Measurements from ENCODE around the gene PALM.

The PALM gene

GRCh38 chr19:771332-771785 lies 62.6 kb downstream of the PALM start:
- H3K27ac ChIP-seq (ENCODE audit: low read length), result no peak overlapping the region
- no peaks in the 10 kb centered on the region for H3K27me3 ChIP-seq (ENCODE audit: control insufficient read depth, insufficient read depth, low read length)
- no peaks in the 10 kb centered on the region for H3K36me3 ChIP-seq (ENCODE audit: control insufficient read depth, insufficient read depth, low read length)
- H3K4me1 ChIP-seq (ENCODE audit: control insufficient read depth, insufficient read depth, low read length), result no peaks in the 10 kb centered on the region
- H3K4me3 ChIP-seq (ENCODE audit: low read length), result no peak overlapping the region
- no peaks in the 10 kb centered on the region for H3K9me3 ChIP-seq (ENCODE audit: control insufficient read depth, insufficient read depth, low read length)
- DNase-seq (ENCODE audit: low read depth, low spot score), result no peak
- no CpG with 5 or more reads among the region's 6 CpGs for WGBS (ENCODE audit: insufficient coverage, insufficient read length)

- H3K4me3 ChIP-seq (ENCODE audit: low read length), result no peak overlapping the region
- H3K27me3 ChIP-seq (ENCODE audit: control insufficient read depth, insufficient read depth, low read length), result no peaks in the 10 kb centered on the region
- H3K4me1 ChIP-seq (ENCODE audit: control insufficient read depth, insufficient read depth, low read length), result no peaks in the 10 kb centered on the region
- H3K27ac ChIP-seq (ENCODE audit: low read length), result no peak overlapping the region
- H3K36me3 ChIP-seq (ENCODE audit: control insufficient read depth, insufficient read depth, low read length), result no peaks in the 10 kb centered on the region
- DNase-seq (ENCODE audit: low read depth, low spot score), result no peak
- no peaks in the 10 kb centered on the region for H3K9me3 ChIP-seq (ENCODE audit: control insufficient read depth, insufficient read depth, low read length)
- WGBS (ENCODE audit: insufficient coverage, insufficient read length), result no CpG with 5 or more reads among the region's 5 CpGs
Measured at GRCh38 chr19:772063-772462, 63.3 kb downstream of the PALM start.

GRCh38 chr19:772730-773436 lies 64.1 kb downstream of the PALM start:
- no peak for DNase-seq (ENCODE audit: low read depth, low spot score)
- no CpG with 5 or more reads among the region's 18 CpGs for WGBS (ENCODE audit: insufficient coverage, insufficient read length)
- Histone ChIP-seq H3K27ac (ENCODE audit: low read length) (no peak overlapping the region), H3K4me3 (ENCODE audit: low read length) (no peak overlapping the region), H3K36me3 (ENCODE audit: control insufficient read depth, insufficient read depth, low read length) (no peaks in the 10 kb centered on the region), H3K9me3 (ENCODE audit: control insufficient read depth, insufficient read depth, low read length) (no peaks in the 10 kb centered on the region), H3K27me3 (ENCODE audit: control insufficient read depth, insufficient read depth, low read length) (no peaks in the 10 kb centered on the region), H3K4me1 (ENCODE audit: control insufficient read depth, insufficient read depth, low read length) (no peaks in the 10 kb centered on the region)

- Histone ChIP-seq H3K36me3 (ENCODE audit: control insufficient read depth, insufficient read depth, low read length) (no peaks in the 10 kb centered on the region), H3K4me3 (ENCODE audit: low read length) (no peak overlapping the region), H3K27ac (ENCODE audit: low read length) (no peak overlapping the region), H3K4me1 (ENCODE audit: control insufficient read depth, insufficient read depth, low read length) (no peaks in the 10 kb centered on the region), H3K9me3 (ENCODE audit: control insufficient read depth, insufficient read depth, low read length) (no peaks in the 10 kb centered on the region), H3K27me3 (ENCODE audit: control insufficient read depth, insufficient read depth, low read length) (no peaks in the 10 kb centered on the region)
- WGBS (ENCODE audit: insufficient coverage, insufficient read length), result no CpG with 5 or more reads among the region's 18 CpGs
- DNase-seq (ENCODE audit: low read depth, low spot score), result no peak
Measured at GRCh38 chr19:776549-776948, 67.8 kb downstream of the PALM start.

DNA sequence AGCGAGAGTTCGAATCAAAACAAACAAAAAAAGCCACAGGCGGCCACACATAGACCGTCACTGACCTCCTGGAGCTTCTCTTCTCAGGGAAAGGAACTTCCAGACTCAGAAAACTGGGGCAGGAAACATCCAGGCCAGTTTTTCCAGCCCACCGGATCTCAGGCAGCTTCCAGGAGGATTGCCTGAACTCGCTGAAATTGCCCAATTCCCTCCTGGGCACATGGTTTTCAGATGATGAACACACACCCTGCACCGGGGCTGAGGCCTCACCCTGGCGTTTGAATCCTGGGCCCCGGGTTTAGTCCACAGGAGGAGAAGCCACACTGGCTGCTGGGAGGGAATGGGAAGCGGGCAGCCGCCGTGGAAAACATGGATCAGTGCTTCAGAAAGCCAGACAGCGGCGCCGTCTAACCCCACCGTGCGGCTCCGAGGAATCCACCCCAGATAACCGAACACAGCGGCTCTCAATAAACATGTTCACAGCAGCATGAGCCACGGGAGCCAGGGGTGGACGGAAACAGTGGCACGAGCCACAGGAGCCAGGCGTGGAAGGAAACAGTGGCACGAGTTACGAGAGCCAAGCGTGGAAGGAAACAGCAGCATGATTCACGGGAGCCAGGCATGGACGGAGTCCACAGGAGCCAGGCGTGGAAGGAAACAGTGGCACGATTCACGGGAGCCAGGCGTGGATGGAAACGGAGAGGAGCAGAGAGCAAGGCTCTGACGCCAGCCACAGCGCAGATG lies 70.3 kb downstream of the PALM start:
- Histone ChIP-seq H3K36me3 (ENCODE audit: control insufficient read depth, insufficient read depth, low read length) (no peaks in the 10 kb centered on the region), H3K4me3 (ENCODE audit: low read length) (no peak overlapping the region), H3K9me3 (ENCODE audit: control insufficient read depth, insufficient read depth, low read length) (no peaks in the 10 kb centered on the region), H3K4me1 (ENCODE audit: control insufficient read depth, insufficient read depth, low read length) (peaks cover 5% of the 10 kb centered on the region), H3K27me3 (ENCODE audit: control insufficient read depth, insufficient read depth, low read length) (no peaks in the 10 kb centered on the region), H3K27ac (ENCODE audit: low read length) (no peak overlapping the region)
- DNase-seq (ENCODE audit: low read depth, low spot score), result no peak
- WGBS (ENCODE audit: insufficient coverage, insufficient read length), result no CpG with 5 or more reads among the region's 36 CpGs

- no peak for DNase-seq (ENCODE audit: low read depth, low spot score)
- H3K4me1 ChIP-seq (ENCODE audit: control insufficient read depth, insufficient read depth, low read length), result peaks cover 5% of the 10 kb centered on the region
- H3K36me3 ChIP-seq (ENCODE audit: control insufficient read depth, insufficient read depth, low read length), result no peaks in the 10 kb centered on the region
- H3K9me3 ChIP-seq (ENCODE audit: control insufficient read depth, insufficient read depth, low read length), result no peaks in the 10 kb centered on the region
- no peak overlapping the region for H3K27ac ChIP-seq (ENCODE audit: low read length)
- H3K27me3 ChIP-seq (ENCODE audit: control insufficient read depth, insufficient read depth, low read length), result no peaks in the 10 kb centered on the region
- no CpG with 5 or more reads among the region's 15 CpGs for WGBS (ENCODE audit: insufficient coverage, insufficient read length)
- no peak overlapping the region for H3K4me3 ChIP-seq (ENCODE audit: low read length)
Measured at GRCh38 chr19:780935-781334, 72.2 kb downstream of the PALM start.

GRCh38 chr19:781800-782184 lies 73.1 kb downstream of the PALM start:
- no peak for DNase-seq (ENCODE audit: low read depth, low spot score)
- Histone ChIP-seq H3K36me3 (ENCODE audit: control insufficient read depth, insufficient read depth, low read length) (no peaks in the 10 kb centered on the region), H3K27me3 (ENCODE audit: control insufficient read depth, insufficient read depth, low read length) (no peaks in the 10 kb centered on the region), H3K27ac (ENCODE audit: low read length) (no peak overlapping the region), H3K4me1 (ENCODE audit: control insufficient read depth, insufficient read depth, low read length) (peaks cover 5% of the 10 kb centered on the region), H3K9me3 (ENCODE audit: control insufficient read depth, insufficient read depth, low read length) (no peaks in the 10 kb centered on the region), H3K4me3 (ENCODE audit: low read length) (no peak overlapping the region)
- no CpG with 5 or more reads among the region's 19 CpGs for WGBS (ENCODE audit: insufficient coverage, insufficient read length)

DNA sequence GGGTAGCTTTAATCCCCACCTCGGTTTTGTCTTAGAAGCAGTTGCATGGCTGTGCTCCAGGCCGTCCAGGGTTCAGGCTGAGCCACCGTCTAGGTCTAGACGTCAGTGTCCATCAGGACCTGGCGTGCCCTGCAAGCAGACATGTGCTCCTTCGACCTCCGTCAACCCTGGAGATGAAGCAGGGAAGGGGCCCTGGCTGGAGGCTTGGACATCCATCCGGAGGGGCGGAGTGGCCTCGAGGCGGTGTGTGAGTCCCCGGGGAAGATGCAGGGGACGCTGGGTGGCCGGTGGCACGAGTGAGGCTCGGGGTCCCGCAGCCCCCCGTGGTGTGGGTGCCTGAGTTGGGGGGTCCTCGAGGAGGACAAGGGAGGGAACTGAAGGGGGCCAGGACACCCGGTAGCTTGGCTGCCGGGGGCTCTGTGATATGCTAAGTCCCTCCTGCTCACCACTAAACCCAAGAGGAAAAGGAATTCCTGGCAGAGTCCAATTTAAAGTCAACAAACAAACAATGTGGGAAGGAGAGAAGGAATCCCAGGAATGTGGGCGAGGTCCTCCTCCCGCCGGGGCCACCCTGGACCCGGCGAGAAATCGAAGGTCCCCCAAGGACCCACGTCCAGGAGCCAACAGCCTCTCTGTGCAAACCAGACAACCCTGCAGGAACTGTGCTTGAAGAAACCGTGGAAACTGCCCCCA lies 73.6 kb downstream of the PALM start:
- no peak overlapping the region for H3K27ac ChIP-seq (ENCODE audit: low read length)
- H3K36me3 ChIP-seq (ENCODE audit: control insufficient read depth, insufficient read depth, low read length), result no peaks in the 10 kb centered on the region
- WGBS (ENCODE audit: insufficient coverage, insufficient read length), result no CpG with 5 or more reads among the region's 29 CpGs
- no peak overlapping the region; the same call in 1 of the 2 replicates for H3K4me3 ChIP-seq (ENCODE audit: low read length)
- H3K4me1 ChIP-seq (ENCODE audit: control insufficient read depth, insufficient read depth, low read length), result peaks cover 5% of the 10 kb centered on the region
- H3K27me3 ChIP-seq (ENCODE audit: control insufficient read depth, insufficient read depth, low read length), result no peaks in the 10 kb centered on the region
- H3K9me3 ChIP-seq (ENCODE audit: control insufficient read depth, insufficient read depth, low read length), result no peaks in the 10 kb centered on the region
- DNase-seq (ENCODE audit: low read depth, low spot score), result no peak

DNA sequence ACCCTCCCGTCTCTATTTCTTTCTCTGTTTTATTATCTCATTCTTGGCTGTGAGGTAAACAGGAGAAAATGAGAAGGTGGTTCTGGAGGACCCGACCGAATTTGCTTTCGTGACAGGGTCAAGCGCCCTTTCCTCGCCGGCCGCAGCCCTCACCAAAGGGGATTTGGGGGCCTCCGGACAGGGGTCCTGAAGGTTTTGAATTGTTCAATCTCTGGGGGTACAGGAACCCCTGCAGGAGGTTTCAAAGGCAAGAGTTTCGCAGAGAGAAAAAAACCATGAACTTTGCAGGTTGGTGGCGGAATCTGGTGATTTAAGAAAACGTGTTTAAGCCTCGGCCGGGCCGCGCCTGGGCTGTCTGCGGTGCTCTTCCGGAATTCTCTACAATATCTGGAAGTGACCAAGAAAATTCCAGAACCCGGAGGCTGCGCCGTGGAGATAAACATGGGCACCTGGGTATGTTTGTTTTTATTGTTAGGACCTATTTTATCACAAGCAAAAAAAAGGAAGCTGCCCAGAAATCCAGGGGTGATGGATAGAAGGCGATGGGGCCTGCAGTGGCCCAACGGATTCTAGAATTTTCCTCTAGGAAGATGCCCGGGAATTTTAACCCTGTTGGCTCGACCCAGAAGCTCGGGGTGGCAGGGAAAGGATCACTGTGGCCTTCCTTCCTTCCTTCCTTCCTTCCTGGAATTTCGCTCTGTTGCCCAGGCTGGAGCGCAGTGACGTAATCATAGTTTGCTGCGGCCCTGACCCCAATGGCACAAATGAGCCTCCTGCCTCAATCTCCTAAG lies 74.3 kb downstream of the PALM start:
- no peak overlapping the region for H3K27ac ChIP-seq (ENCODE audit: low read length)
- H3K4me1 ChIP-seq (ENCODE audit: control insufficient read depth, insufficient read depth, low read length), result peaks cover 5% of the 10 kb centered on the region
- no peaks in the 10 kb centered on the region for H3K9me3 ChIP-seq (ENCODE audit: control insufficient read depth, insufficient read depth, low read length)
- H3K4me3 ChIP-seq (ENCODE audit: low read length), result no peak overlapping the region; the same call in 1 of the 2 replicates
- H3K27me3 ChIP-seq (ENCODE audit: control insufficient read depth, insufficient read depth, low read length), result no peaks in the 10 kb centered on the region
- no CpG with 5 or more reads among the region's 30 CpGs for WGBS (ENCODE audit: insufficient coverage, insufficient read length)
- DNase-seq (ENCODE audit: low read depth, low spot score), result no peak
- H3K36me3 ChIP-seq (ENCODE audit: control insufficient read depth, insufficient read depth, low read length), result no peaks in the 10 kb centered on the region

DNA sequence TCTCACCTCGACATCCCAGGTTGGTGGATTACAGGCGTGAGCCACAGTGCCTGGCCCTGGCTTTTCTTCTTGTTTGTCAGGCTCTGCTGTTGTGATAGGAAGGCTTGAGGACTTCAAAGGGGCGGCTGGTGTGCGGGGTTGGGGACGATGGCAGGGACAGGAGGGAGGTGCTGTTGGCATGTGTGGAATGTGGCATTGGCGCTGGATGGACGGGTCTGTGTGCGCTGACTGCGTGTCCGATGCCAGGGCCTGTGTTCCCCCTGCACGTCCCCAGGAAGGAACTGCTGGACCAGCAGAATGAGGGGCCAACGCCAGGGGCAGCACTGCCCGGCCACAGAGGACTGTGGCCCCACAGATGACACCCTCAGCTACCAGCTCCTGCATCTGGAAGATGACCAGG lies 75.8 kb downstream of the PALM start:
- no CpG with 5 or more reads among the region's 13 CpGs for WGBS (ENCODE audit: insufficient coverage, insufficient read length)
- H3K4me1 ChIP-seq (ENCODE audit: control insufficient read depth, insufficient read depth, low read length), result peaks cover 11% of the 10 kb centered on the region
- H3K36me3 ChIP-seq (ENCODE audit: control insufficient read depth, insufficient read depth, low read length), result no peaks in the 10 kb centered on the region
- H3K27me3 ChIP-seq (ENCODE audit: control insufficient read depth, insufficient read depth, low read length), result no peaks in the 10 kb centered on the region
- H3K9me3 ChIP-seq (ENCODE audit: control insufficient read depth, insufficient read depth, low read length), result no peaks in the 10 kb centered on the region
- H3K27ac ChIP-seq (ENCODE audit: low read length), result no peak overlapping the region
- DNase-seq (ENCODE audit: low read depth, low spot score), result no peak
- no peak overlapping the region for H3K4me3 ChIP-seq (ENCODE audit: low read length)
